ENCODE measurements around the gene HCFC1R1.

The HCFC1R1 gene

DNA sequence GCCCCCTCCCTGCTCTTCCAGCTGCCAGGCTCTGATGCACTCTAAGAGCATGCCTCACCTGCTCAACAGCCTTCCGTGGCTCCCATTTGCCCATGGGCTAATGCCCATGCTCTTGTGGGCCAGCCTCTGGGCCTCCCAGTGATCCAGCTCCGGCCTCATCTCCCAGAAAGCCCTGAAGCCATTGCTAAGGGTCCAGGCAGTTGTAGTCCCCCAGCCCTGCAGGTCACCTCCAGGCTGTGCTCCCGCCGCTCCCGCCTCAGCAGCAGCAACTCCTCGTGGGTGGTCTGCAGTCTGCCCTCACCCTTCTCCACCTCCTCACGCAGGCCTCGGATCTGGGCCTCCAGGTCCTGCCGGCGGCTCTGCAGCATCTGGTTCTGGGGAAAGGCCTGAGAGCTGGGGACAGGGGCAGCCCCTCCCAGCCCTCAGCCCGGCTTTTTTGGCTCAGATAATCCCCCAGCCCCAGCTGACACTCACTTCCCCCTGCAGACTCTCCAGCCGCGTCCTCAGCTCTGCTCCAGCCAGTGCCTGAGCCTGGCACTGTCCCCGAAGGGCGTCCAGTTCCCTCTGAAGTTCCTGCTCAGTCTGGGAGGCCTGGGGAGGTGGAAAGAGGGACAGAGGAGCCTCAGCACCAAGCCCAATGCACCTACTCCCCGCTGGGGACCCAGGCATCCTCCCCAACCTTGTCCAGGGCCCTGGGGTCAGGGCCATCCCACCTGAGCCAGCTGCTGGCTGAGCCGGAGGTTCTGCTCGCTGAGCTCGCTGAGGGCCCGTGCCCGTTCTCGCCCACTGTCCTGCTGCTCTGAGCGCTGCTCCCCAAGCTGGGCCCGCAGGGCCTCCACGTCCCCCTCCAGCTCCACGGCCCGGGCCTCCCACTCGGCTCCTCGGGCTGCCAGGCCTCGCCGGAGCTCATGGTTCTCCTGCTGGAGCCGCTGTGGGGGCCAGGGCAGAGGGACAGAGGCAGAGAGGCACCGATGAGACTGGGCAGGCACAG, 6.8 kb upstream of the HCFC1R1 start:
- DNase-seq = no peak

DNA sequence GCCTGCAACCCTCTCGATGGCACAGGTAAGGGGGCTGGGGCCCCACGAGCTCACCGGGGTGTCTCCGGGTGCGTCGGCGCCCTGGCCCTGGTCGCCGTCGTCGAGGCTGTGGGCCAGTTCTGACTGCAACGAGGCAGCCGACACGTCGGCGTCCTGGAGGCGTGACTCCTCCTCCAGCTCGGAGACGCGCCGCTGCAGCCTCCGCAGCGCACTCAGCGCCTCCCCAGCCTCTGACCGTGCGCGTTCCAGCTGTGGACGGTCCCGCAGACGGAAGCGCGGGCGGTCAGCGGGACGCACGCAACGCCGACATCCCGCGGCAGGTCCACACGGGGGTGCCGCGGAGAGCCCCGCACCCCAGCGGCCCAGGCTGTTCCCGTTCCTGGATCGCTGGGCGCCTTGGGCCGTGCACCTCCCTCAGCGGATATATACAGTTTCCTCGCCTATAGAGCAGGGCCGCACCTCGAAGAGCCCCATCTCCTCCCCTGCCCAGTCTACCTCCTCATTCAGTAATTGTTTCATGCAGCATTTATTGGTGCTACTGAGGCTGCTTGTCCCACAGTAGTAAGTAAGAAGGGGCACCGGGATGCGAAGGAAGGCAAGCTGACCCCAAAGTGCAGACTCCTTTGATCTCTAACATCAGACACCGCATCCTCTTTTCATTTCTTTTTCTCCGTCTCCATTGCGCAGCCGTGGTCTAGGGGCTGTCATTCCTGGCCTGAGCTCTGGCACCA, 5.9 kb upstream of the HCFC1R1 start:
- DNase-seq = no peak

DNA sequence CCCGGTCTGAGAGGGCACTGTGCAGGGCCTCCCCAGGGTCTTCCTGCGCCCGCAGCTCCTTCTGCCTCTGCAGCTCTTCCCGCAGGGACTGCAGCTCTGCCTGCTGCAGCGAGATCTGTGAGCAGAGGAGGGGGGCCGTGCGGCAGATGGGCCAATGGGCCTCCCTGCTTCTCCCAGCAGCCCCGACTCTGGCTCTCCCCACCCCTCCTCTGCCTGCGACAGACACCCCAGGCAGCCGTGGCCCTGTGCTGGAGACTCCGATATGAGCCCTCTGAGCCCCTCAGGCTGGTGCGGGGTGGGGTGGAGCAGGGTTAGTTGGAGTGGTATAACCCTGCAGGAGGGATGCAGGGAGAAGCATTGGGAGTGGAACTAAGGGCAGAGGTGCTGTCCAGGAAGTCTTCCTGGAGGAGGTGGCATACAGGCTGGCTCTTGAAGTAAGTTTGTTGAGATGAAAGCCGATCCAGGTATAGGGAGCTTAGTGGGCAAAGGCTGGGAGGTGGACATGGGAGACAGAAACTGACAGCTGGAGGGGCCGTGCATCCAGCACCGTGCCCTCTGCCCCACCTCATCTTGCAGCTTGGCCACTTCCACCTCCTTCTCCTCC, 5.1 kb upstream of the HCFC1R1 start:
- no peak for DNase-seq

DNA sequence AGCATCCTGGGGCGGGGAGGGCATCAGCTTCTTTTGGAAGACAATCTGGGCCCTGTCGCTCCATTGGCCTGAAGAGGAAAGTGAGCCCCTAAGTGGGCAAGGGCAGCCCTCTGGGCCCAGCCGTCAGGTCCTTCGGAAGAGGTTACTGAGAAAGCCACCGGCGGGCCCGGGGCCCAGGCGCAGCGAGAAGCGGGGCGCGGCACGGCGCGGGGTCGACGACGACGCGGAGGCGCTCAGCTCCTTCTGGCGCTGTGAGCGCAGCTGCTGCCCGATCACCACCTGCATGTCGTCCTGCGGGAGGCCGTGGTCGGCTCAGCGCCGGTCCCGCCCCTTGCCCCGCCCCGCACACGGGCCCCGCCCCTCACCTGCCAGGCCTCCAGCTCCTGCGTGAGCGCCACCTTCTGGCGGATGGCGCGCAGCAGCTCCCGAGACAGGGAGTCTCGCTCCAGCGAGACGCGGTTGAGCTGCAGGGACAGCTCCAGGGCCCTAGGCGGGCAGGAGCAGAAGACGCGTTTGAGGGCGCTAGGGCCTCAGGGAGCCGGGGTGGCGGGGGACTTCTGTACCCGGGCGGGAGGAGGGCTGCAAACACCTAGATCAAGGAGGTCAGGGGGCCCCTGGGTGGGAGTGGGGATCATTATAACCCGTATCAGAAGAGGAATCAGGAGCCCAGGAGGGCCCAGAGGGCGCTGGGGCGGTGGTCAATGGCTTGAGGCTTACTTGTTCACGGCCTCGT, 4.4 kb upstream of the HCFC1R1 start:
- peak; percentile 93 to 95 for DNase-seq

DNA sequence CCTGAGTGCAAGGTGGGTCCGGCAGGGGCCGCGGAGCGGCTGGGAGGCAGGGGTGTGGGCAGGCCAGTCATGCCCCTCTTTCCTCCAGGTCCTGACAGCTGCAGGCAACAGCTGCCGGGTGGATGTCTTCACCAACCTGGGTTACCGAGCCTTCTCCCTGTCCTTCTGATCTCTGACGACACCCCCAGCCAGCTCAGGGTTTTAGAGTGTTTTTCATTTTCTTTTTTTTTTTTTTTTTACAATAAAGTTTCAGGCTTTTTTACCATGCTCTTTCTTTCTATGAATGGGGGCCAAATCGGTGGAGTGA, 3.7 kb upstream of the HCFC1R1 start:
- DNase-seq = no peak

DNA sequence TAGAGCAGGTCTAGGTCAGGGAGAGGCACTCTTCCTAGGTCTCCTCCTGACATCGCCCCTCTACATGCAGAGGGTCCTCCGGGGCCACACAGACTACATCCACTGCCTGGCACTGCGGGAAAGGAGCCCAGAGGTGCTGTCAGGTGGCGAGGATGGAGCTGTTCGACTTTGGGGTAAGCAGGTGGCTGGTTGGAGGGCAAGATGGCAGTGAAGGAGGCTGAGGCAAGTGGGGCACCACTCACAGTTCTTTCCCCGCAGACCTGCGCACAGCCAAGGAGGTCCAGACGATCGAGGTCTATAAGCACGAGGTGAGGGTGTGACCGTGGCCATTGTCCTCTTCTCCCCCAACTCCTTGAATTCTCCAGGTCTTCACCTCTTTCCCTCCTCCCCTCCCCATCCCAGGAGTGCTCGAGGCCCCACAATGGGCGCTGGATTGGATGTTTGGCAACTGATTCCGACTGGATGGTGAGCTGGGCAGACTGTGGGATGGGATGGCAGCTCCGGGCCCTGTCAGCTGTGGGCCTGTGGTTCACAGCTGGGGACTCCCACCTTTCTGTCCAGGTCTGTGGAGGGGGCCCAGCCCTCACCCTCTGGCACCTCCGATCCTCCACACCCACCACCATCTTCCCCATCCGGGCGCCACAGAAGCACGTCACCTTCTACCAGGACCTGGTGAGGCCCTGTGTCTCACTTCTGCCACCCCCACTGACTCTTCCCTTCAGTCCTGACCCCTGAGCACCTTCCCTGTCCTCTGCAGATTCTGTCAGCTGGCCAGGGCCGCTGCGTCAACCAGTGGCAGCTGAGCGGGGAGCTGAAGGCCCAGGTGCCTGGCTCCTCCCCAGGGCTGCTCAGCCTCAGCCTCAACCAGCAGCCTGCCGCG, 3.1 kb upstream of the HCFC1R1 start:
- DNase-seq = no peak

DNA sequence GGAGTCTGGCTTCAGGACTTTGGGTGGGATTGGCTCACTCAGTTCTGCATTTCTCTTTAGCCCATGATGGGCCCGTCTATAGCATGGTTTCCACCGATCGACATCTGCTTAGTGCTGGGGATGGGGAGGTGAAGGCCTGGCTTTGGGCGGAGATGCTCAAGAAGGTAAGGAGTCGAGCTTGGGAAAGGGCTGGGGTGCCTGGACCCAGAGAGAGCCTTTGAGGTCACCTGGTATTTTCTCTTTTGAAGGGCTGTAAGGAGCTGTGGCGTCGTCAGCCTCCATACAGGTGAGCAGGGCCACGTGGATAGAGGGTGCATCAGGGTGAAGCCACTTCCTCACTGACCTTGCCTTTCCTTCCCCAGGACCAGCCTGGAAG, 2.2 kb upstream of the HCFC1R1 start:
- no peak for DNase-seq

DNA sequence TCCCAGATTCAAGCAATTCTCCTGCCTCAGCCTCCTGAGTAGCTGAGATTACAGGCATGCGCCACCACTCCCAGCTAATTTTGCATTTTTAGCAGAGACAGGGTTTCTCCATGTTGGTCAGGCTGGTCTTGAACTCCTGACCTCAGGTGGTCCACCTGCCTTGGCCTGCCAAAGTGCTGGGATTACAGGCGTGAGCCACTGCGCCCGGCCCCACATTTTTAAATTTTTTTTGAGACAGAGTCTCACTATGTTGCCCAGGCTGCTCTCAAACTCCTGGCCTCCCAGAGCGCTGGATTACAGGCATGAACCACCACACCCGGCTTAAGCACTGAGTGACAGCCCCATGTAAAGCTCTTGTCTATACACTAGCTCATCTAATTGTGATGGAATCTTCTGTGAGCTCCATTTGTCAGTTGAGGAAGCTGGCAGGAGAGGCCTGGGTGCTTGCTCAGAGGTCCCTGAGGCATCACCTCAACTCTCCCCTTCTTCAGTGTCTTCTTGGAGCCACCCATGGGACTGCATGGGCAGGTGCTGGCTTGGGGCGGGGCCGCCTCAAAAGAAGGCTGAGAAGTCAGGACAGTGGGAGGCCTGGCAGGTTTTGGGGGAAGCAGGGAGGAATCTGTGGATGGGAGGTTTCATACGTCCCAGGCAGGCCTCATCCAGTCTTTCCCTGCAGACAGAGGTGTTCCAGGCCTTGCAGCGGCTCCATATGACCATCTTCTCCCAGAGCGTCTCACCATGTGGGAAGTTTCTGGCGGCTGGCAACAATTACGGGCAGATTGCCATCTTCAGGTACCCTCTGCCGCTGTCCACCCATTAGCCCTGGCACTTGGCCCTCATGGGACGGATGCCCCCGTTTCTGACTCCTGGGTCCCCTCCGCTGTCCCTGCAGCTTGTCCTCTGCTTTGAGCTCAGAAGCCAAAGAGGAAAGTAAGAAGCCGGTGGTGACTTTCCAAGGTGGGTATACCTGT, 1.6 kb upstream of the HCFC1R1 start:
- DNase-seq = no peak

DNA sequence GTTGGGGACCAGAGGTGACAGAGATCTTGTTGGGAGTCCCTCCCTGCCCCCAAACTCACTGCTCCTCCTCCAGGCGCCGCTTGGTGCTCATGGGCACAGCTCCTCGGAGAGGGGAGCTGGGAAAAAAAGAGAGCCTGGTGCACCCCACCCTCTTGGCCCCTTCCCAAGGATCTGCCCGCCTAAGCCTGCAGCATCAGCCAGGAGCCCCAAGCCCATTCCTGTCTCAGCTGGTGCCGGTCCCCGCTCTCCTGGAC, 400 bp downstream of the HCFC1R1 start:
- no peak for DNase-seq

DNA sequence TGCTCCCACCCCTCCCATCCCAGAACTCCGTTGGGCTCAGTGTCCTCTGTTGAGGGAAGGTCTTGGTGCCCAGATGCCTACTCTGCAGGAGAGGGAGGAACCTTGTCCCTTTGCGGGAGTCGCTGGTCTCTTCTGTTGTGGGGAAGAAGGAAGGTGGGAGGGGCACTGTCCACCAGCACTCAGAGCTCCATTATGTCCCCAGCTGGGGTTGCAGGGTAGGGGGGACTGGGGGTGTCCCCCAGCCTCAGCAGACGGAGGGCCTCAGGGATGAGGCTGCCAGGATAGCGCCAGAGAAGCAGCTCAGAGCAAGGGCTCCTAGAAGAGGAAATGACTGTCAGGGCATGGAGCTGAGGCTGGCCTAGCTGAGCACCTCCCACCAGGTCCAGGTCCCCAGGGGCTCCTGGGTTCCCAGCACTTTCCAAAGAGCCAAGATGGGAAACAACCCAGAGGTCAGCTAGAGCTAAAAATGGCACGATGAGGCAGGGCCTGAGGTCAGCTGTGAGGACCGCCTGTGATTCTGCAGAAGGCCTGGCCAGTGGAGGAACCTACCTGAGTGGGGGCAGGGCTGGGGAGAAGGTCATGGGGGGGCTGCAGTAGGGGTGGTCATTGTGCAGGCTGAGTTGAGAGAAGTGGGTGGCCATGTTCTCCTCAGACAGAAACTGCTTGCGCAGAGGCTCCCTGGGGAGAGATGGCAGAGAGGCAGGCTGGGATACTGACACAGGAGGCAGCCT, 893 bp downstream of the HCFC1R1 start:
- DNase-seq = no peak

DNA sequence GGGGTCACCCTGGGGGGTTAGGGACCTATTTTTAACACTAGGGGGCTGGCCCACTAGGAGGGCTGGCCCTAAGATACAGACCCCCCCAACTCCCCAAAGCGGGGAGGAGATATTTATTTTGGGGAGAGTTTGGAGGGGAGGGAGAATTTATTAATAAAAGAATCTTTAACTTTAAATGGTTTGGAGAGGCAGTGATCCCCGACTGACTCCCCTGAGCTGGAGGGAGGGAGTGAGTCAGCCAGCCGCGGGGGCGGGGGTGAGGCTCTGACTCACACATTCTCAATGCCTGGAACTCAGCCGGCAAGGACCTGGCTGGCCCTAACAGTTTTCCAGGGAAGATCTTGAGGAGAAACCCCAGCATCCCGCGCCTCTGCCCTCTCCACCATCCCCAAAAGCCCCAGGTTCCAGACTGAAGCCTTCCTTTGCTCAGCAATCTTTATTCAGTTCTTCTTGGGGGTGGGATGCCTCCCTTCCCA, 1.5 kb downstream of the HCFC1R1 start:
- DNase-seq = no peak

DNA sequence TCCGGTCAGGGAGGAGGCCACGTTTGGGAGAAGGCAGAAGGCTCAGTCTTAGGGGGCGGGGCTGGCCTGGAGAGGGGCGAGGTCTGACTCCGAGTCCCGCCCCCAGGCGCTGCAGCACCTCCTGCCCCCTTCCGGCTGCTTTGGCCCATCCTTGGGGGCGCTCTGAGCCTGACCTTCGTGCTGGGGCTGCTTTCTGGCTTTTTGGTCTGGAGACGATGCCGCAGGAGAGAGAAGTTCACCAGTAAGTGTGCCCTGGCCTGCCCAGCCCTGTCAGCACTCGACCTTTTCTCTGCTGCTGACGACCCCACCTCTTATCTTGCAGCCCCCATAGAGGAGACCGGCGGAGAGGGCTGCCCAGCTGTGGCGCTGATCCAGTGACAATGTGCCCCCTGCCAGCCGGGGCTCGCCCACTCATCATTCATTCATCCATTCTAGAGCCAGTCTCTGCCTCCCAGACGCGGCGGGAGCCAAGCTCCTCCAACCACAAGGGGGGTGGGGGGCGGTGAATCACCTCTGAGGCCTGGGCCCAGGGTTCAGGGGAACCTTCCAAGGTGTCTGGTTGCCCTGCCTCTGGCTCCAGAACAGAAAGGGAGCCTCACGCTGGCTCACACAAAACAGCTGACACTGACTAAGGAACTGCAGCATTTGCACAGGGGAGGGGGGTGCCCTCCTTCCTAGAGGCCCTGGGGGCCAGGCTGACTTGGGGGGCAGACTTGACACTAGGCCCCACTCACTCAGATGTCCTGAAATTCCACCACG, 2.1 kb downstream of the HCFC1R1 start:
- DNase-seq = peak in 1 of 2 experiments; percentile 73

DNA sequence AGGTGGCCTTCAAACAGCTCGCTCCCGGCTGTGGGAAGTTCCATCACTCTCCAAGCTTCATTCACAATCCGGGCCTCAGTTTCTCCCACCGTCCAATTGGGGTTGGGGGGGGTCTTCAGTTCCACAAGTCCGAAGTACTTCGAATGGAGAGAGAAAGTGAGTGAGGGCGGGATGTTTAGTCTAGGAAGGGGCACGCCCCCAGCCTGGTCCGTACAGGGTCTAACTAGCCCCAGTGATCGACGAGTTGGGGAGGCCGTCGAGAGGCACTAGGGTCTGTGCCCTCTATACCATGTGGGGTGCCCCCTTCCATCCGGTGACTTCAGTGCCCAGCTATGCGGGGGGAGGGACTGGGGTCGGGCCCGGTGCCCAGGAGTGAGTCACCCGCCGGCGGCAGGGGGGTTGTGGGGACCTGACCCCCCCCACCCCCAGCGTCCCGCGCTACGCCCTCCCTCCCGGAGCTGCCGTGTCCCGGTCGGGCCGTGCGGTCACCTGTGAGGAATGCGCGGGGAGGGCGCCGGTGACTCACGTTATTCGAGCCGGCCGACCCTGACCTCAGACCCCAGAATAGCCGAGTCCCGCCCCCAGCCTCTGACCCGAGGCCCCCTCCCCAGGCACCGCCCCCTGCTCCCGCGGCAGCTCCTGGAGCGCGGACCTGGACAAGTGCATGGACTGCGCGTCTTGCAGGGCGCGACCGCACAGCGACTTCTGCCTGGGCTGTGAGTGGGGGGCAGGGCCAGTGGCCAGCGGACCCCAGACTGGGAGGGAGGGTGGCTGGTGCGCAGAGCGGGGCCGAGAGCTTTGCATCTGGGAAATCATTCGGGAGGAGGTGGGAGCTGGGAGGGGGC, 2.9 kb downstream of the HCFC1R1 start:
- DNase-seq = no peak

DNA sequence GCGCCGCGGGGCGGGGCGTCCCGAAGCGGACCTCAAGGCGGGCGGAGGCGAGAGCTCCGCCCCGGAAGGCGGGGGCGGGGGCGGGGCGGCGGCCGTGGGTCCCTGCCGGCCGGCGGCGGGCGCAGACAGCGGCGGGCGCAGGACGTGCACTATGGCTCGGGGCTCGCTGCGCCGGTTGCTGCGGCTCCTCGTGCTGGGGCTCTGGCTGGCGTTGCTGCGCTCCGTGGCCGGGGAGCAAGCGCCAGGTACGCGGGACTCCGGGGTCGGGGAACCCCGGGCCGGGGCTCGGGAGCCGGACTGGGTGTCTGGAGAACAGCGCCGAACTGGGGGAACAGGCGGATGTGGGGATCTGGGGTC, 3.5 kb downstream of the HCFC1R1 start, which contains the start of gene TNFRSF12A:
TSS of gene TNFRSF12A (plus strand) at position 122 of the 357 bp plus-strand sequence. CDS start at position 152, 30 bp downstream.
- peak; percentile 72 to 79 for DNase-seq

DNA sequence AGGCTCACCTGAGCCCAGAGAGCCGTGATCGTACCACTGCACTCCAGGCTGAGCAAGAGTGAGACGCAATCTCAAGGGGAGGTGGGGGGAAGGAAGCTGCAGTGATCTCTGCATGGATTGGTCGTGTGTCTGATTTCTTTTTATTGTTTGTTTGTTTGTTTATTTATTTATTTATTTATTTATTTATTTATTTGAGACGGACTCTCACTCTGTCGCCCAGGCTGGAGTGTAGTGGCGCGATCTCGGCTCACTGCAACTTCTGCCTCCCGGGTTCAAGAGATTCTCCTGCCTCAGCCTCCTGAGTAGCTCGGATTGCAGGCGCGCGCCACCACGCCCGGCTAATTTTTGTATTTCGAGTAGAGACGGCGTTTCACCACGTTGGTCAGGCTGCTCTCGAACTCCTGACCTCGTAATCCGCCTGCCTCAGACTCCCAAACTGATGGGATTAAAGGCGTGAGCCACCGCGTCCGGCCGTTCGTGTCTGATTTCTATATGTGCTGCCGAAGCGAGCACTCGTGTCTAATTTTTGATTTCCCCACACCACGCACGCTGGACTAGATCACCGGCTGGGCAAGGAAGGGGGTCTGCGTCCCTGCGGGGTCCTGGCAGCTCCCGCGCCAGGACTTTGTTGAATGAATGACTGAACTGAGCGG, 4.0 kb downstream of the HCFC1R1 start:
- no peak for DNase-seq

DNA sequence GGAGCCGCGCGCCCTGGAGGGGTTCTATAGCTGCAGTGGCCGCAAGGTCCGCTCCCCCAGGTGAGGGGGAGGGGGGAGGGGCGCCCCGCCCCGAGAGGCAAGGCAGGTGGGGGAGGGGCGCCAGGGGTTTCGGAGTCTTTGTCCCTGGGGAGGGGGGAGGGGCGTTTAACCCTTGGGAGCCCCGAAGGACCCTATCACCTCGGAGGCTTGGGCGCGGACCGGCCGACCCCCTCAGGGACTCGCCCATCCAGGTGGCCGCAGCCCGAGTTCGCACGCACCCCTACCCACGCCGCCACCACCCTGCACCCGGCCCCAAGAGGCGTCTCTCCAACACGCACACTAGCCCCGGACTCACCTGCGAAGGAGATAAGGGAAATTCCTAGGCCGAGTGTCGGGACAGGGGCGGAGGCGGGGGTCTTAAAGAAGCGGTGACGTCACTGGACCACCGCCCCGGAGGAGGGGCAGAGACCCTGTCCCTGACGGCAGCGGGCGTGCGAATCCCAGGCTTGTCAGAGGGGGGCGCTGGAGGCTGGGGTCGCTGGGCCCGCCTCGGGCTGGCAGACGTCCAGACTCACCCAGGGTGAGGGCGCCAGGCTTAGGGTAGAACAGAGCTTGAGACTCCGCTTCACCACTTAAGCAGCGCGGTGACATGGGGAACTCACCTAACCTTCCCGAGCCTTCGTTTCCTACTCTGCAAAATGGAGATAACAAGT, 5.8 kb downstream of the HCFC1R1 start, which contains the start of gene CLDN6:
TSS of gene CLDN6 (minus strand) at position 390 of the 713 bp plus-strand sequence. CDS start 2,162 bp downstream, outside the sequence.
- no peak for DNase-seq

DNA sequence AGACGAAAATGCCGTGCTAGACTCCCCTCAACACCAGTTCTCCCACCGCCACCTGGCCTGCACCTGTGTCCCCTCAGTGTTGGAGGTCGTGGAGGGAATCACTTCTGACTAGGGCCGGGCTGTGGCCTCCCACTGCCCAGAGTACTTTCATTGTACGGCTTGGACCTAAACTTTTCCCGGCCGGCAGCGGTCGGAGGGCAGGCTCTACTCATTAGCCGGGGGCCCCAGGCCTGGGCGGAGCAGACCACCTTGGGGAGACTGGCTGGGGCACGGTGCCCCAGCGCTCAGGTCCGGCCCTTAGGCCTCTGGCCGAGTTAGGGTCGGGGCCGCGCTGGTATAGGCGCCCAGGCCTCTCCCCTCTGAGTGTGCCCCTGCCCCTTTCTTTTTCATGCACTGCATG, 6.4 kb downstream of the HCFC1R1 start:
- DNase-seq = no peak
